NCI-H2227 (cell line): ENCODE data around the gene ZNF350.
"Not testable (repeated sequence)": the region's sequence is repeated elsewhere in the genome, so short reads cannot be mapped to it uniquely, and the experiment has no call there.

Experiments
- DNase-seq: peaks from one replicate; lab custom pipeline; 2025; ENCODE audit not compliant: unreplicated experiment; lab: John Stamatoyannopoulos, UW

The ZNF350 gene

GRCh38 chr19:51986309-51987291, at the start of gene ZNF350:
Gene ZNF350 (minus strand): TSS chr19:51986840. CDS start chr19:51974360, 12,480 bp downstream.
- DNase-seq = peak; percentile 92

GRCh38 chr19:52034051-52034728, 47.5 kb upstream of the ZNF350 start:
- no peak for DNase-seq

- DNase-seq = peak; percentile 64
Measured at GRCh38 chr19:52028780-52029123, 42.1 kb upstream of the ZNF350 start.

GRCh38 chr19:52028027-52028779, 41.6 kb upstream of the ZNF350 start, which contains the start of gene ZNF614:
Gene ZNF614 (minus strand): TSS chr19:52028379. CDS start chr19:52025745, 2,634 bp downstream.
- peak; percentile 83 for DNase-seq

- DNase-seq = not testable (repeated sequence)
Measured at GRCh38 chr19:52026255-52026990, 39.8 kb upstream of the ZNF350 start.

GRCh38 chr19:52024478-52024877, 37.8 kb upstream of the ZNF350 start:
- DNase-seq = not testable (repeated sequence)

GRCh38 chr19:52022193-52022592, 35.6 kb upstream of the ZNF350 start:
- DNase-seq = no peak

- DNase-seq = no peak
Measured at GRCh38 chr19:52020506-52020905, 33.9 kb upstream of the ZNF350 start.

- no peak for DNase-seq
Measured at GRCh38 chr19:52010674-52011073, 24.0 kb upstream of the ZNF350 start.

- DNase-seq = peak; percentile 87
Measured at GRCh38 chr19:52007806-52008557, 21.3 kb upstream of the ZNF350 start, which contains the start of gene ZNF615. Gene ZNF615 (minus strand): TSS chr19:52008211. CDS start chr19:52003711, 4,500 bp downstream.

GRCh38 chr19:52007451-52007805, 20.8 kb upstream of the ZNF350 start:
- peak; percentile 0 for DNase-seq

- no peak for DNase-seq
Measured at GRCh38 chr19:51994048-51994644, 7.5 kb upstream of the ZNF350 start.

- no peak for DNase-seq
Measured at GRCh38 chr19:51993422-51993821, 6.8 kb upstream of the ZNF350 start.

GRCh38 chr19:51983361-51983760, 3.3 kb downstream of the ZNF350 start:
- DNase-seq = no peak

- not testable (repeated sequence) for DNase-seq
Measured at GRCh38 chr19:51980926-51981325, 5.7 kb downstream of the ZNF350 start.

GRCh38 chr19:51980116-51980736, 6.4 kb downstream of the ZNF350 start:
- DNase-seq = no peak

- DNase-seq = no peak
Measured at GRCh38 chr19:51978882-51979281, 7.8 kb downstream of the ZNF350 start.

- DNase-seq = no peak
Measured at GRCh38 chr19:51977346-51977745, 9.3 kb downstream of the ZNF350 start.

- no peak for DNase-seq
Measured at GRCh38 chr19:51976852-51977251, 9.8 kb downstream of the ZNF350 start.
